Lower leg skin (tissue), 4 donors: ENCODE measurements around the gene LOXL1. TPM values are rescaled to one million over a fixed set of nuclear protein-coding genes. Genes with fewer than 3 reads are reported as not detected.
A peak's percentile ranks its signal among the peaks of the same experiment; 100 is the strongest.
"Not testable (repeated sequence)": the region's sequence is repeated elsewhere in the genome, so short reads cannot be mapped to it uniquely, and the experiment has no call there.

Experiments used
- DNase-seq, 2 donors: peaks; one replicate each; pipeline ENCODE4 v3.0.0-alpha.2; 2019; ENCODE audit warnings: low spot score in 2 of 2
- H3K4me3 ChIP-seq: fragments of 200-600 bp; sonication (generic); 2 replicates; pipeline ENCODE4 v1.5.1; 2017; ENCODE audit warnings: mild to moderate bottlenecking, low read depth; ENCODE audit not compliant: poor library complexity, severe bottlenecking
- CTCF ChIP-seq, 3 donors: fragments of 450-650 bp; IDR thresholded peaks; one replicate each; pipeline ENCODE4 v1.5.1; 2016; ENCODE audit warnings: antibody characterized with exemption in 3 of 3, mild to moderate bottlenecking in 3 of 3, moderate library complexity in 2 of 3
- POLR2A ChIP-seq, 2 donors: fragments of 450-650 bp; IDR thresholded peaks; one replicate each; pipeline ENCODE4 v1.6.1; 2016 to 2017; ENCODE audit warnings: antibody characterized with exemption in 2 of 2, mild to moderate bottlenecking in 1 of 2, moderate library complexity in 1 of 2
- WGBS, 2 donors: methylation state at CpG; one replicate each; pipeline ENCODE4 v1.1.5; 2018; 5-methylcytosine and 5-hydroxymethylcytosine counted together
- intact Hi-C: fragments of 100-400 bp; cut with DNase I; formaldehyde crosslinking; loops from one replicate; pipeline ENCODE4 v1.15.0; 2023; ENCODE audit warnings: low total_unique reads
- total RNA-seq, 4 donors: library from RNA; depleted of rRNA; stranded (reverse); fragments of >200 nt; gene quantifications; one replicate each; pipeline ENCODE4 v1.1.0, GENCODE V29; 2016

The LOXL1 gene
- total RNA-seq, 4 donors from 2014 or later, result 4.6 to 8.2 (median 6.6) TPM

- intact Hi-C loops, result no loop called here
- no peak for TF ChIP-seq POLR2A (IDR thresholded peaks at IDR 0.05)
- TF ChIP-seq CTCF (IDR thresholded peaks at IDR 0.05), result no peak
- DNase-seq, result peak in 1 of 2 donors; percentile 83
- no peak overlapping the region for H3K4me3 ChIP-seq
- WGBS, 2 donors, result 71 to 81% methylated on average over 8 of the region's 8 CpGs
Observed at GRCh38 chr15:73957276-73957675, 31.0 kb downstream of the LOXL1 start.

- no peak for TF ChIP-seq POLR2A (IDR thresholded peaks at IDR 0.05)
- TF ChIP-seq CTCF (IDR thresholded peaks at IDR 0.05), result no peak
Observed at GRCh38 chr15:73957785-73958184, 31.5 kb downstream of the LOXL1 start.

GRCh38 chr15:73959012-73959581 is 32.8 kb downstream of the LOXL1 start:
- 48 to 57% methylated on average over 8 of the region's 8 CpGs for WGBS, 2 donors
- intact Hi-C loops, result no loop called here
- H3K4me3 ChIP-seq, result no peak overlapping the region
- no peak for TF ChIP-seq POLR2A (IDR thresholded peaks at IDR 0.05)
- no peak for TF ChIP-seq CTCF (IDR thresholded peaks at IDR 0.05)
- peak in 1 of 2 donors; percentile 66 for DNase-seq

More at GRCh38 chr15:73957785-73958184, 31.5 kb downstream of the LOXL1 start:
- peak in 1 of 2 donors; percentile 48 for DNase-seq
- intact Hi-C loops, result no loop called here
- WGBS, 2 donors, result 84 to 87% methylated on average over 2 of the region's 2 CpGs
- H3K4me3 ChIP-seq, result no peak overlapping the region

- TF ChIP-seq POLR2A (IDR thresholded peaks at IDR 0.05) (no peak), CTCF (IDR thresholded peaks at IDR 0.05) (no peak)
- no peak overlapping the region for H3K4me3 ChIP-seq
- peak in 1 of 2 donors; percentile 57 for DNase-seq
- intact Hi-C loops, result loop anchor here (10.0 kb wide), 1 partner anchor 365 kb away; no protein-coding TSS in a partner anchor
- 94% methylated on average over 6 of the region's 6 CpGs for WGBS, 2 donors
Observed at GRCh38 chr15:73959801-73960200, 33.5 kb downstream of the LOXL1 start.

- peak in 1 of 2 donors; percentile 78 for DNase-seq
- H3K4me3 ChIP-seq, result not testable (repeated sequence)
- intact Hi-C loops, result loop anchor here (10.0 kb wide), 1 partner anchor 364 kb away; no protein-coding TSS in a partner anchor
- 87 to 94% methylated on average over 7 of the region's 7 CpGs for WGBS, 2 donors
Observed at GRCh38 chr15:73960472-73961070, 34.3 kb downstream of the LOXL1 start.

DNA sequence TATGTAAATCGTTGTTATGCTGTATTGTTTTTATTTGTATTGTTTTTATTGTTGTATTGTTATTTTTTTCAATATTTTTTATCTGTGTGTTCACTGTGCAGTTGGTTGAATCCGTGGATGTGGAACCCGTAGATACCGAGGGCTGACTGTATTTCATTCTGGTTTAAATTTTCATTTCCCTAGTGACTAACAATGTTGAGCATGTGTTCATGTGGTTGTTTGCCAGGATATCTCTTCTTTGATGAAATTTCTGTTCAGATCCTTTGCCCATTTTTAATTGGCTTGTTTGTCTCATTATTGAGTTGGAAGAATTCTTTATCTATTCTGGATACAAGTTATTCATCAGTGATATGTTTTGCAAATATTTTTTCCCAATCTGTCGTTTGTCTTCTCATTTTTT is 36.2 kb downstream of the LOXL1 start:
- WGBS, 2 donors, result 70% methylated on average over 5 of the region's 5 CpGs
- H3K4me3 ChIP-seq, result no peak overlapping the region
- TF ChIP-seq POLR2A (IDR thresholded peaks at IDR 0.05) (no peak), CTCF (IDR thresholded peaks at IDR 0.05) (no peak)
- intact Hi-C loops, result loop anchor here (10.0 kb wide), 1 partner anchor 362 kb away; no protein-coding TSS in a partner anchor
- peak in 1 of 2 donors; percentile 13 for DNase-seq
